ENCODE results near the gene UNC80.

DNA sequence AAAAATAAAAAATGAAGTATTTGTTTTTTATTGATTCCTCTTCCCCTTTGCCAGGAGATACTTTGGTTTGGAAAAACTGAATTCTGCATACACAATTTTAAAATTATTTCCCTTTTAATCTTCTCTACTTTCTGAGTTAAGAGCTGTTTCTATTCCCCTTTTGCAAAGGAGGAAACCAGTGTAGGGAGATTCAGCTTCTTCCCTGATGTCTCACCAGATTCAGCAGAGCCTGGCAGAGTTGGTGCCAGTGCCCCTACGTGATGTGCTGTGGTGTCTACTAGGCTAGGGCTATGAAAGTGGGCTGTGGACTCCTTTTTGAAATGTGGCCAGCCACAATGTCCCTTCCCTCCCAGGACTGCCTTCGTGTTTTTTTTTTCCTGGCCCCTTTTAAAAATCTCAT is 233.2 kb downstream of the UNC80 start:
- TF ChIP-seq, protein P1, sequence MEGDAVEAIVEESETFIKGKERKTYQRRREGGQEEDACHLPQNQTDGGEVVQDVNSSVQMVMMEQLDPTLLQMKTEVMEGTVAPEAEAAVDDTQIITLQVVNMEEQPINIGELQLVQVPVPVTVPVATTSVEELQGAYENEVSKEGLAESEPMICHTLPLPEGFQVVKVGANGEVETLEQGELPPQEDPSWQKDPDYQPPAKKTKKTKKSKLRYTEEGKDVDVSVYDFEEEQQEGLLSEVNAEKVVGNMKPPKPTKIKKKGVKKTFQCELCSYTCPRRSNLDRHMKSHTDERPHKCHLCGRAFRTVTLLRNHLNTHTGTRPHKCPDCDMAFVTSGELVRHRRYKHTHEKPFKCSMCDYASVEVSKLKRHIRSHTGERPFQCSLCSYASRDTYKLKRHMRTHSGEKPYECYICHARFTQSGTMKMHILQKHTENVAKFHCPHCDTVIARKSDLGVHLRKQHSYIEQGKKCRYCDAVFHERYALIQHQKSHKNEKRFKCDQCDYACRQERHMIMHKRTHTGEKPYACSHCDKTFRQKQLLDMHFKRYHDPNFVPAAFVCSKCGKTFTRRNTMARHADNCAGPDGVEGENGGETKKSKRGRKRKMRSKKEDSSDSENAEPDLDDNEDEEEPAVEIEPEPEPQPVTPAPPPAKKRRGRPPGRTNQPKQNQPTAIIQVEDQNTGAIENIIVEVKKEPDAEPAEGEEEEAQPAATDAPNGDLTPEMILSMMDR (conservative IDR thresholded peaks at IDR 0.05 in 1 of 2, IDR thresholded peaks at IDR 0.05 in 1 of 2; ENCODE audit: low read depth in 1 of 2, low read length in 2 of 2), result no peak
- TF ChIP-seq EZH2 (IDR thresholded peaks at IDR 0.05; ENCODE audit: low read length, missing control alignments), result no peak
